GM20431 (cell line): ENCODE measurements around the gene OLAH.

Experiments used
- in situ Hi-C: fragments of 300-500 bp; cut with MseI, MboI; formaldehyde crosslinking; loops from one replicate; pipeline ENCODE4 v1.15.0; 2020; ENCODE audit warnings: low sequenced_read_pairs; ENCODE audit not compliant: unreplicated experiment

Gene OLAH

GRCh38 chr10:15067154-15067553 lies 23.4 kb downstream of the OLAH start:
- in situ Hi-C loops = no loop called here

GRCh38 chr10:15068802-15069201 lies 25.1 kb downstream of the OLAH start:
- in situ Hi-C loops = no loop called here

GRCh38 chr10:15069230-15069629 lies 25.5 kb downstream of the OLAH start:
- in situ Hi-C loops = no loop called here

- in situ Hi-C loops = no loop called here
Observed at GRCh38 chr10:15072358-15072757, 28.6 kb downstream of the OLAH start.

- in situ Hi-C loops = no loop called here
Observed at GRCh38 chr10:15075421-15075820, 31.7 kb downstream of the OLAH start.

- in situ Hi-C loops = no loop called here
Observed at GRCh38 chr10:15083674-15084501, 40.1 kb downstream of the OLAH start.

- in situ Hi-C loops = no loop called here
Observed at GRCh38 chr10:15084502-15084922, 40.8 kb downstream of the OLAH start.

- in situ Hi-C loops = no loop called here
Observed at GRCh38 chr10:15088428-15089261, 44.9 kb downstream of the OLAH start, which contains the start of gene ACBD7. TSS of gene ACBD7 (minus strand) at chr10:15088776. CDS start at chr10:15088728, 48 bp downstream.

- in situ Hi-C loops = no loop called here
Observed at GRCh38 chr10:15091418-15091817, 47.7 kb downstream of the OLAH start.

- in situ Hi-C loops = no loop called here
Observed at GRCh38 chr10:15092855-15093408, 49.2 kb downstream of the OLAH start.

- in situ Hi-C loops = no loop called here
Observed at GRCh38 chr10:15096661-15097010, 52.9 kb downstream of the OLAH start.

- in situ Hi-C loops = no loop called here
Observed at GRCh38 chr10:15097011-15097812, 53.5 kb downstream of the OLAH start, which contains the start of gene RPP38. TSS of gene RPP38 (plus strand) at chr10:15097355. CDS start at chr10:15103315, 5,960 bp downstream.

GRCh38 chr10:15099886-15100285 lies 56.1 kb downstream of the OLAH start:
- in situ Hi-C loops = no loop called here

- in situ Hi-C loops = no loop called here
Observed at GRCh38 chr10:15103513-15103912, 59.8 kb downstream of the OLAH start.

GRCh38 chr10:15106352-15107013 lies 62.7 kb downstream of the OLAH start:
- in situ Hi-C loops = no loop called here

GRCh38 chr10:15112657-15113056 lies 68.9 kb downstream of the OLAH start:
- in situ Hi-C loops = no loop called here

- in situ Hi-C loops = no loop called here
Observed at GRCh38 chr10:15113766-15114165, 70.0 kb downstream of the OLAH start.

GRCh38 chr10:15116225-15116624 lies 72.5 kb downstream of the OLAH start:
- in situ Hi-C loops = no loop called here

GRCh38 chr10:15118615-15119014 lies 74.9 kb downstream of the OLAH start:
- in situ Hi-C loops = no loop called here
